KMS-11 (cell line): Measurements from ENCODE around the gene CSNK1G3.
A peak's percentile ranks its signal among the peaks of the same experiment; 100 is the strongest.

Source experiments
- H2AFZ ChIP-seq: fragments of 200-600 bp; sonication (generic); 2 replicates; pipeline ENCODE4 v1.6.1; 2016; ENCODE audit warnings: antibody characterized with exemption, mixed run types, low read depth
- H3K27ac ChIP-seq: fragments of 200-600 bp; sonication (generic); 2 replicates; pipeline ENCODE4 v1.6.1; 2016; ENCODE audit warnings: mild to moderate bottlenecking, mixed run types
- H3K27me3 ChIP-seq: fragments of 200-600 bp; sonication (generic); 2 replicates; pipeline ENCODE4 v1.6.1; 2017; ENCODE audit warnings: mild to moderate bottlenecking, low read depth, mixed run types, moderate library complexity; ENCODE audit not compliant: insufficient read depth
- H3K36me3 ChIP-seq: fragments of 200-600 bp; sonication (generic); 2 replicates; pipeline ENCODE4 v1.6.1; 2017; ENCODE audit warnings: mild to moderate bottlenecking, mixed run types; ENCODE audit not compliant: insufficient read depth
- H3K4me1 ChIP-seq: fragments of 200-600 bp; sonication (generic); 2 replicates; pipeline ENCODE4 v1.6.1; 2016; ENCODE audit warnings: mild to moderate bottlenecking, low read depth, mixed run types; ENCODE audit not compliant: poor library complexity, severe bottlenecking
- H3K4me2 ChIP-seq: fragments of 200-600 bp; sonication (generic); 2 replicates; pipeline ENCODE4 v1.7.0; 2016; ENCODE audit warnings: mild to moderate bottlenecking, mixed run types
- H3K4me3 ChIP-seq: fragments of 200-600 bp; sonication (generic); IDR thresholded peaks from 2 replicates; pipeline ENCODE4 v1.6.1; 2017; ENCODE audit warnings: low read depth, low read length, mixed read lengths; ENCODE audit not compliant: insufficient read depth
- H3K79me2 ChIP-seq: fragments of 200-600 bp; sonication (generic); 2 replicates; pipeline ENCODE4 v1.6.1; 2016; ENCODE audit warnings: low read depth, mixed run types; ENCODE audit not compliant: insufficient read depth
- H3K9ac ChIP-seq: fragments of 200-600 bp; sonication (generic); 2 replicates; pipeline ENCODE4 v1.6.1; 2016; ENCODE audit warnings: mild to moderate bottlenecking, mixed run types
- H4K20me1 ChIP-seq: fragments of 200-600 bp; sonication (generic); 2 replicates; pipeline ENCODE4 v1.6.1; 2016; ENCODE audit warnings: mild to moderate bottlenecking, mixed run types; ENCODE audit not compliant: insufficient read depth
- CTCF ChIP-seq: fragments of 200-600 bp; sonication (generic); conservative IDR thresholded peaks from 2 replicates; pipeline ENCODE4 v1.6.1; 2017; ENCODE audit warnings: low read depth, mild to moderate bottlenecking, antibody characterized with exemption, low read length, moderate library complexity, mixed read lengths

CSNK1G3 gene

GRCh38 chr5:123514615-123515355, 2.8 kb downstream of the CSNK1G3 start:
- Histone ChIP-seq H3K4me2 (peak overlapping the region; percentile 73; the same call in 1 of the 2 replicates), H4K20me1 (no peaks in the 10 kb centered on the region)

GRCh38 chr5:123515904-123516303, 3.9 kb downstream of the CSNK1G3 start:
- no peak for TF ChIP-seq CTCF
- no peaks in the 10 kb centered on the region for H3K36me3 ChIP-seq
- no peak overlapping the region for H3K4me2 ChIP-seq
- H4K20me1 ChIP-seq, result no peaks in the 10 kb centered on the region
- H3K79me2 ChIP-seq, result peaks cover 62% of the 10 kb centered on the region
- H3K27ac ChIP-seq, result no peak overlapping the region
- peaks cover 39% of the 10 kb centered on the region for H3K4me1 ChIP-seq
- H3K27me3 ChIP-seq, result no peaks in the 10 kb centered on the region
- H3K4me3 ChIP-seq, result no peak overlapping the region
- H3K9ac ChIP-seq, result no peak overlapping the region
- H2AFZ ChIP-seq, result no peak overlapping the region

More at GRCh38 chr5:123514615-123515355, 2.8 kb downstream of the CSNK1G3 start:
- Histone ChIP-seq H3K4me1 (peaks cover 28% of the 10 kb centered on the region), H3K36me3 (no peaks in the 10 kb centered on the region), H3K27ac (no peak overlapping the region), H3K79me2 (peaks cover 62% of the 10 kb centered on the region), H3K9ac (no peak overlapping the region), H3K27me3 (no peaks in the 10 kb centered on the region), H2AFZ (no peak overlapping the region), H3K4me3 (no peak overlapping the region)
- no peak for TF ChIP-seq CTCF

- TF ChIP-seq CTCF, result no peak
- Histone ChIP-seq H3K79me2 (peaks cover 72% of the 10 kb centered on the region), H3K4me3 (no peak overlapping the region), H4K20me1 (no peaks in the 10 kb centered on the region), H3K4me2 (no peak overlapping the region), H3K27me3 (no peaks in the 10 kb centered on the region), H3K9ac (no peak overlapping the region), H3K27ac (no peak overlapping the region), H2AFZ (no peak overlapping the region), H3K36me3 (no peaks in the 10 kb centered on the region), H3K4me1 (peaks cover 42% of the 10 kb centered on the region)
These were observed 5.5 kb downstream of the CSNK1G3 start for GRCh38 chr5:123517476-123517875.

GRCh38 chr5:123518111-123518510, 6.1 kb downstream of the CSNK1G3 start:
- Histone ChIP-seq H3K4me1 (peaks cover 42% of the 10 kb centered on the region), H3K4me2 (0 out of 2 replicates have a peak overlapping the region, but pooled peaks have one; percentile 3), H3K9ac (no peak overlapping the region), H3K36me3 (no peaks in the 10 kb centered on the region), H3K4me3 (no peak overlapping the region), H3K79me2 (peaks cover 71% of the 10 kb centered on the region), H4K20me1 (no peaks in the 10 kb centered on the region), H3K27ac (no peak overlapping the region), H2AFZ (no peak overlapping the region), H3K27me3 (no peaks in the 10 kb centered on the region)
- no peak for TF ChIP-seq CTCF
